NCI-H446 (cell line): ENCODE data around the gene MYLK.
"Not testable (repeated sequence)": the region's sequence is repeated elsewhere in the genome, so short reads cannot be mapped to it uniquely, and the experiment has no call there.

Source experiments
- DNase-seq, 2 experiments: peaks; one replicate each; lab custom pipeline; 2025; lab: John Stamatoyannopoulos, UW

MYLK gene

DNA sequence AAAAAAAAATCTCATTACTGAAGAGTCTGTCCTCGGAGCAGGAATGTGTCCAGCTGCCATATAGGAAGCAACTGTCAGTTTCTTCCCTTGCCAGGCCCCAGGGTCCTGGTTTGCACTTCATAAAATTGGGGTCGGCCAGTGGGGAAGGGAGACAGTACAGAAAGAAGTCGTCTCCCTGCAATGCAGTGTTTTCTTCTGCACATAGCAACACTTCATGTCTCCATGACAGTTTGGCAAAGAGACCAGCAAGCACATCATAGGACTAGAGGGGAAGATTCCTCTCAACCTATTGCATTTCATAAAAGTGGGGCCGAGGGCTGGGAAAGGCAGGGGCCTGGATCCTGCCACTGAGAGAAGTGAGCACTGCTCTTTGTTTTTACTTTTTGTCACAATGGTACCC lies 161.1 kb downstream of the MYLK start:
- DNase-seq: no peak

DNA sequence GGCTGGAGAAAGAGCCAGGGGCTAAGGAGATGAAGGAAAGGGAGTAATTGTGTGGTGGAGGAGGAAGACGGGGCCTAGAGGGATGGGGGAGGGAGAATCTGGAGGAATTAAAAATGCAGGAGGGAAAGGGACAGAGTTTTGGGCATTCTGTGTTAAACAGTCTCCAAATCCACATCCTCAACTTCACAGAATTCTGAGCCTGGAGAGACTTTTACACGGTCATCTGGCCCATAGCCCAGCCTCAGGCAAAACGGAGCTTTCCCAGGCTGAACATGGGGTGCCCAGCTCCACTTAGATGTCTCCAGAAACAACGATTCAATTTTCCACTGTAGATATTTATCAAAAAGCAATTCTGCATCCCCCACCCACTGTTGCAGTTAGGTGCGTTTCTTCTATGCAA lies 161.7 kb downstream of the MYLK start:
- no peak for DNase-seq

DNA sequence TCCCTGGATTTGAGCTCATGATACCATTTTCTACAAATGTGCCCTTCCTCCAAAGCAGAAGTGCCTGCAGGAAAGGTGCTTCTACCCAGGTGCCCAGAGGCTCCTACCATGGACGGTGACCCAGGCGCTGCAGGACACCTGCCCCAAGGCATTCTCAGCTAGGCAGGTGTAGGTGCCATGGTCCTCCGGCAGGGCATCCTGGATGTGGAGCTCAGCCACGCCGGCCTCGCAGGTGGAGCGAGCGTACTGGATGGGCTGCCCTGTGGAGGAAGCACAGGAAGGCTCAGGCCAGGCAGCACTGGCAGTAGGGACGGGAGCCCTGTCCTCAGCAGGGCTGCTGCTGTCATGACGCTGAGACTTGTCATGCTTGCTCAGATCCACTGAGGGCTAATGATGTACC lies 162.1 kb downstream of the MYLK start:
- DNase-seq: no peak

DNA sequence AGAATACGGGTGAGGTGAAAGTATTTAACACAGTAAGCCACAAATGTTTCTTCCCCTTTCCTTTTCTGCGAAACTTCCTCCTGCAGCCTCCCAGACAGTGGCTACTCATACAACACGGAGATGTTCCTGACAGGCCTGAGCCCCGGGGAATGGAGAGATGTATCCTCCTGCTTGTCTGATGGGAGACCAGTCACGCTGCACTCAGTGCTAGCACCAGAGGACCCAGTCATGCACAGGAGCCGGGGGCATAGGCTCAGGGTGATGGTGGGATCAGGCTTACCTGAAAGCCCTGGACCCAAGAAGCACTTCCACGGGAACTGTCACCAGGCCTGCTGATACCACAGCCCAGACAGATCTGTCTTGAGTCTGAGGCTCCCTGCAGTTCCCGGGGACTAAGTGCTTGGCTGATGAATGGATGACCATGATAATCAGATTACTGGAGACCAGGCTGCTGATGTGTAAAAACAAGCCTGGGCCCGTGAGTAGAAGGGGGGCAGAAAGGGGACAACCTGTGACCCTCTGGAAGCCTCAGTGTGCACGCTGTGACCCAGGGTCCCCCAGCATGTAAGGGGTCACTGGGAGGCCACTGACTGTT lies 162.9 kb downstream of the MYLK start:
- DNase-seq: not testable (repeated sequence)

DNA sequence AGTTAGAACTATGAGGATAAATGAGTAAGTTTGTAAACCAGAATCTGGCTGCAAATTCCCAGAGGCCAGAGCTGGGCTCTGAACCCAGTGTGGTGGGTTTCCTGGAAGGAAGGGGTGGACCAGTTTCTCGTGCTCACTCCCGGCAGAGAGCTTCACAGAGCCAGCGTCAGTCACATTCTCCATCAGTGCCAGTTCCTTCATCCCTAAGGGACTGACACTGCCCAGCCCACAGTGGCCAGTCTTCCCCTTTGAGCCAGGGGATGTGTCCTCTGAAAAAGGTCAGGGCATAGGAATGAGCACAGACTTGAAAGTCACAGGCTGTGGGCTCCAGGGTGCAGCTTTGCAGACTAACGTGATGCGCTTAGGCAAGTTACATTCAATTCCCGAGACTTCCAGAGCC lies 163.5 kb downstream of the MYLK start:
- DNase-seq: no peak

DNA sequence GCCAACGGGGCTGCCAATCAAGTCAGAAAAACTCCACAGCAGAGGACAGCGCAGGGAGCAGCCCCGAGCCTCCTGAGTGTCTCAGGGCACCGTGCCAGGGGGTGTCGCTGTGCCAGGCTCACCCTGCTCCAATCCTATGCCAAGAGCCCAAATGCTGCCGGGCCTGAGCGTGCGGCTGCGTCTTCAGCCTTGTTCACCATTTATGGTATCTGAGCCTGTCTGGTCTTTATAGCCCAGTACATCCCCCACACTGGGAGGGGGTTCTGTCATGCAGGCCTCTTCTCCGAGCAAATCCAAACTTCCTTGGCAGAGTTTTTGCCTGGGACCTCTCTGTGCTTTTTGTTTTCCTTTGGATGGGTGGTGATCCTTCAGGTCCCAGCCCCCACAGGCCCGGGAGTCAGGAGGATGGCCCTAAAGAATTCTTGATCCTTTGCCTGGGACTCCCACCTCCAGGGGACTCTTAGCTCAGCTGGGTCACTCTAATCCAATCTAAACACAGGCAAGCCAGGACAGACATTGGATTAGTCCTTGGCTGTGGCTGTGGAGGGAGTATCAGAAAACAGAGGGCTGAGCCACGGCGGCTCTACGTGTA lies 164.2 kb downstream of the MYLK start:
- DNase-seq: peak; percentile 67 to 84

DNA sequence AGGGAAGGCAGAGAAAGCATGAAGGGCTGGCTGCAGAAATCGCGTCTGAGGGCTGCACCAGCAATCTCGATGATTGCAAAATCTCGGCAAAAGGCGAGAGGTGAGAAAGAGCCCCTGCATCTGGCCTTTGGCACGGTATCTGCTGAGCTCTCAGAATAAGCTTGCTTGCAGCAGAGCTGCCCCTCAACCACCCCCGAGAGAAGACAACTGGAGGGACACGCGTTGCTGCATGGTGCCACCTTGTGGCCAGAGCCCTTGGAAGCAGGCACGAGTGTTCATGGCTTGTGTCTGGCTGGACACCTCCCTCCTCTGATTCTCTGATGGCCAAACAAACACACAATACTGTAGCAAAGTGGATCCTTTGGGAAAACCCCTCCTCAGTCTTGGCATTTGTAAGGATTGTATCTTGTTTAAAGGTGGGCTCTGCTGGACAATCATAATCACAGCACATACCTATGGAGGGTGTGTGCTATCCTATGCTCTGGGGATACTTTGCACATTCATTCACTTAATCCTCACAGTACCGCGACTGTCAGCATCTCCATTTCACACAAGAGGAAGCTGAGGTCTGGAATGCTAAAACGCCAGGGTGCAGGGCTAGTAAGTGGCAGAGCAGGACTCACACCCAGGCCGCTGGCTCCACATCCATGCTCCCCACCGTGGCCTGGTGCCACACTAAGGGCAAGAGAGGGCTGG lies 164.9 kb downstream of the MYLK start:
- DNase-seq: peak; percentile 74 to 83

DNA sequence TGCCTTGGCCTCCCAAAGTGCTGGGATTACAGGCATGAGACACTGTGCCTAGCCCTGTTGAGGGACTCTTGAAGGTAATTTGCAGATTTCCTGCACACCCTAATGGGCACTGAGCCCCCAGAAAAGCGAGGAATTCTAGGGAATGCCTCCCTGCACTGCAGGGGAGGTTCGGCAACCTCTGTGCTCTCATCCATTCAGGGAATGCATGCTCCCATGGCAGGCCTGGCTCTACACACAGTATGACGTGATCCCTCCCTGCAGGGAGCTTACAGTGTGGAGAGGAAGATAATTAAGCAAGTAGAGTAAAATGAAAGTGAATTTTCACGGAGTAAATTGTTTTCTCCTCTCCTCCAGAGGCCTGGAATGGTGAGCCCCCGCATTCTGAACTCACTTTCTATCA lies 166.0 kb downstream of the MYLK start:
- DNase-seq: no peak

DNA sequence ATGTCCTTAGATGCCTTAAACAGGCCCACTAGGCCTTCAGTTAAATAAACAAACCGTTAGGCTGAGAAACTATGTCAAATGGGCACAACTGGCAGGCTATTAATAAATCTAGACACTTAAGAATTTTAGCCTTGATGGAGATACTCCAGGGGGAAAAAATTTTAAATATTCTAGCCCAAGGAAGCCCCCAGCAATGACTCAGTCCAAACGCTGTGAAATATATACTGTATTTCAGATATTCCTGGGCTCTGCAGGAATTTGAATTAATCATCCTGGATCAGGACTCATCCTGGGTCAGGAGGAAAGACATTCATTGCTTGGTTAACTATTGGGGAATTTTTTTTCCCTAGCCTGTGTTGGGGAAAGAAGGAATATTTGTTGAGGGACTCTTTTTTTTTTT lies 166.7 kb downstream of the MYLK start:
- not testable (repeated sequence) for DNase-seq

DNA sequence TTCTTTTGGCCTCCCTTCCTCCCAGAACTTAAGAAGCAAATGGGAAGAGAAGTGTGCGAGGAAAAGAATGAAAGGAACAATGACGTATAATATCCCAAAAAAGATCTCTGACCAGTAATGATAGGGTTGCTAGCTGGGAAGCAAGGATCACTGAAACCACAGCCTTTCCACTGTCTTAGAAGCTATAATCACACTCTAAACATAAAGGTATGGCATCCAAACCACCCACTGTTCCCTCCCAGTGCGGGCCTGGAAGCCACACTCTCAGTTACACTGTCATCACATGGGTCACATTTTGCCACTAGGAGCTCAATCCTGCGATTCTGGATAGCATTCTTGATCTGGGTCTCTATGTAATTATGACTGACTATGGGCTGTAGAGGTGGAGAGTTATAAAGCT lies 167.7 kb downstream of the MYLK start:
- no peak for DNase-seq

DNA sequence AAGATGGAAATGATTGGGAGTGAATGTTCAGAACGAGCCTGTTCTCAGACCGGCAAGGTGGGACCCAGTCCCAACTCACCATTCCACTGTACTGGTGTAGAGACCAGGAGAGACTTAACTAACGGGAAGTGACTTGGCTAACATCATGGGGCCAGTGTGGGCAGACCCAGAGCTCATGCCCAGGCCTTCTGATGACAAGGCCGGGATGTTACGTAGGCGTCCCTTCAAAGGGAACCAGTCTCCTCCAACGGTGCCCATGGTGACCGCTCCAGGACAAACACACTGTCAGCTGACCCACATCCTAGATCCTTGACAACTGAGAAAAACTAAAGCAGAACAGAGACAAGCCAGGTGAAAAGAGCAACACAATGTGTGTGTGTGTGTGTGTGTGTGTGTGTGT lies 170.9 kb downstream of the MYLK start:
- no peak for DNase-seq

DNA sequence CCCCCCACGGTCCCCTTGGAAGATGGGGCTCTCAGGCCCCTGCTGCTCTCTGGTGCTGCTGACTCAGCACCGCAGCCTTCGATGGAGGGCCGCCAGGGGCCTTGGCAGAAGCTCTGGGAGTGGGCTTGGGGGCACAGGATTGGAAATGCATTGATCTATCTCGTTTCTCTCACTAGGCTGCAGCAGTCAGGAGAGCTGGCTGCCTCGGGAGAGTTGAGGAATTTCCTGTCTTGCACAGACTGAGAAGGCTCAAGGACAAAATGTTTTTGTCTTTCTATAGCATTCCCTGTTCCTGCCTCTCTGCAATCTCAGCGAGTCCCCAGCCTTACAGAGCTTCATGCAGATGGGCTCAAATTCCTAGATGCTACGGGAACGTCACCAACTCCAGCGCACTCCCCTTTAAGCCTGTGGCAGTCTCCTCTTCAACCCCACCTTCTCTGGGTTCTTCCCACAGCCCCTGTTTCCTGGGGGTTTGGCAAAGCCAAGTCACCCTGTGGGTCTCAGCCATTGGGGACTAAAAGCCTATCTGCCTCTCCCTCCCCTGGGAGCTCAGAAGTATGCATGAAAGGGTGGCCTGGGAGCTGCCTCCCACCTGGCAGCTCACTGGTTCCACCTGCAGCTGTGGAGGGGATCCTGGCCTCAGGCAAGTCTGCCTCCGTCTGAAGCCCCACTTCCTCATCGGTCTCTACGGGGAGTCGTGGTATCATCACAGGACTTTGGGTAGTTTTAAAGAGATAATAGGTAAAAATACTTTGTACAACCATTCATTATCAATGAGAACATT lies 171.9 kb downstream of the MYLK start:
- DNase-seq: no peak

DNA sequence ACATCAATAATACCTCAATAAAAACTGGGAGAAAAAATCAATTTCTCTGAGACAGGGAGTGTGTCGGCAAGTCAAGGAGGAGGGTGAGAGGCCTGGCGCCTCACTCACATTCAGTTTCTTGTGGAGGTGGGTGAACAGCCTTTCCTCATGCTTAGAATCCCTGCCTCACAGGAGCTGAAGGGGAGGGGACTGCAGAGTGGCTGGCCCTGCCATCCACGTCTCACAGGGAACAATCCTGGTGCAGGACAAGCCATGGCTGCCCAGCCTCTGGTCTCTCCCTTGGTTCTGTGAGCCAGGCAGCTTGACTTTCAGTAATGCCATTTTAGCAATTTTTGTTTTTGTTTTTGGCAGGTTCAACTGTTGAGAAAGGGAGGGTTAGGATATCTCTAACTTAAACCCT lies 172.8 kb downstream of the MYLK start:
- no peak for DNase-seq

DNA sequence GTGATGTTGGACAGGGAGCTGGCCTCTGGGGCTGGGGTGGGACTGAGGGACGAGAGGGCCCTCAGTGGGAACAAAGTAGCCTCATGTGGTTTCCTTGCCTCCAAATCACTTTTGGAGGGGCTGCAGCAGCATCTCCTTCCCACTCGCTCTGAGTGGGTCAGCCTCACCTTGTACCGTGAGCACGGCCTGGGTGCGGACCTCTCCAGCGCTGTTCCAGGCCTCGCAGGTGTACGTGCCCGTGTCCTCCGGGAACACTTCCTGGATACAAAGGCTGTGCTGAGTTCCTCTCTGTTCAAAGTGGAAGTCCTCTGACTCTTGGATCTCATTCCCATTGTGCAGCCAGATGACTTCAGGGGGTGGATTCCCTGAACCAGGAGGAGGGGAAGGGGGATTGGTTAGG lies 175.6 kb downstream of the MYLK start:
- DNase-seq: no peak

DNA sequence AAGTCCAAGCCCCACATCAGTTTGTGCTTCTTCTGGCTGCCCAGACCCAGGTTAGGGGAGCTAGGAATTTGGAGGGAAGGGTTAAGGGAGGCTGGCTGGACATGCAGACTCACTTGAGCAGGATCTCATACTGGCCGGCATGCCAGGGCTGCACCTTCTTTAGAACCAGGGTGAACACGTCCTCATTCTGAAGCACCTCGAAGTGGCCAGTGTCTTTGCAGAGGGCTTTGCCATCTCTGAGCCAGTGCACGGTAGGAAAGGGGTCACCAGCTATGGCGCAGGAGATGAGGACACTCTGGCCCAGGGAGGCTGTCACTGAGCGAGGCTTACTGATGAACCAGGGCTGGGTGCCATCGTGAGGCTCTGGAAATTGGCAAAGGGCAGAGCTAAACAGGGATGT lies 176.5 kb downstream of the MYLK start:
- not testable (repeated sequence) for DNase-seq

DNA sequence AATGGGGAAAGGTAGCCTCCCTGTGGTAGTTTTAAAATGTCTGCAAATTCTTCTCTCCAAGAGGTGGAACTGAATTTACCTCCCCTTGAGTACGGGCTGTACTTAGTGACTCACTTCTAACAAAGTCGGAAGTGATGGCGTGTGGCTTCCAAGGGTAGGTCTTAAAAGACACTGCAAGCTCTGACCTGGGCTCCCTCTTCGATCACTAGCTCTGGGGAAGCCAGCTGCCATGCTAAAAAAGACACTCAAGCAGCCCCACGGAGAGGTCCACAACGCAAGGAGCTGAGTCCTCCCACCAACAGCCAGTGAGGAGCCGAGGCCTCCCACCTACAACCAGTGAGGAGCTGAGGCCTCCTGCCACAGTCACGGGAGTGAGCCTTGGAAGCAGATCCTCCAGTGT lies 177.3 kb downstream of the MYLK start:
- DNase-seq: no peak

DNA sequence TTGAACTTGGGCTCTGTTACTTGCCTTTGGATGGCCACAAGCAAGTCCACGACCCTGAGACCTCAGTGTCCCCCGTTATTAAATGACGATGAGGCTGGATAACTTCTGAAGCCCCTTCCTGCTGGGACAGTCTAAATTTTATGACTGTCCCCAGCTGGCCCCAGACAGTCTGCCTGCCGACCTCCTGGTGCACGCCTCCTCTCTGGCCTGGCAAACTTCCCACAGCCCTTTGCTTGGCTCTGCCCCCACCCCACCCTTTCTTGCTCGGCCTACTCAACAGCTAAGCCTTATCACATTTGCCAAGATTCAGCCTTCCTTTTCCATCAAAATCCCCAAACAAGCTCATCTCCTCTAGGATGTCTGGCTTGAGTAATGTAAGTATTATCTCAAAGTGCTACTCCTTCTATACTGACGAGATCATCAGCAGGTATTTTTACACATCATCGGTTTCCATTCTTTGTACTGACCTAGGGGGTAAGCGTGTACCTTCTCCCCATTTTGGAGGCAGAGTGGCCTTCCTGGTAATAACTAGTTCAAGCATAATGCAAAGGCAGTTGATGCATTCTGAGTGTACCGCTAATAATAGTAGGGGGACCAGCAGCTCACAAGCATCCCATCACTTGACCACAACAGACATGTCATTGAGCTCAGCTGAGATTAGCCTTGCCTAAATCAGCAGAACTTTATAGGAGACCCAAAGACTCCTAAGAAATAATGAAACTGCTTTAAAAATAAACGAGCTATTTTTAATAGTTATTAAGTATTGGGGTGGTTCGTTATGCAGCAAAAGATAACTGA lies 178.4 kb downstream of the MYLK start:
- DNase-seq: no peak

DNA sequence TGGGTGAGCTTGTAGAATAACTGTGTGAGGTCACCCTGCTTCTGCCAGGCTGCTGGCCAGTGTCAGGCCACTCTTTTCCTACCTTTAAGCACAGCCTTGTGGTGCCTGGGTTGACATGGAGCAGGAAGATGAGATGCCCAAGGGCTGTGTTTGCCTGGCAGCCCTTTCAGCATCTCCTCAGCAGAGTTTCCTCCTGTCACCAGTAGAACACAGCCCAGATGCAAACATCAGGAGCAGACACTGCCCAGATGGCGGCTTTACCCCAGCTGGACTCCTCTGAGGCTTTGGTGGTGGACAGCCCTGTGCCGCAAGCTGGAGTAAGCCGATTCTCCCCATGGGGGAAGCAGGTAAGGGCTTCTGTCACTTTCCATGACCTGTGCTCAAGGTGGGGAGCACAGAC lies 180.5 kb downstream of the MYLK start:
- not testable (repeated sequence) for DNase-seq

DNA sequence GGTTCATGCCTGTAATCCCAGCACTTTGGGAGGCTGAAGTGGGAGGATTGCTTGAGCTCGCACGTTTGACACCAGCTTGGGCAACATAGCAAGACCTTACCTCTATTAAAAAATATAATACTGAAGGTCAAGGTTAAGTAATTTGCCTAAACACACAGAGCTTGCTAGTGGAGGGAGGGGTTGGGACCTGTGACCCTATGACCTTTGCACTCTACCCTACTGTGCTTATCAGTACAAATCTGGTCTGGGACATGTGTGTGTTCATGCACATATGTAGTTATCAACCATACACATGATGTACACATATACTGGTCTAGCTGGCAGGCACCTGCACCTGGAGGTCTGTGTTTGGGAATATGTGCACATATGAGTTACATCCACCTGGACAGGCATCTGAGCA lies 181.4 kb downstream of the MYLK start:
- DNase-seq: no peak

DNA sequence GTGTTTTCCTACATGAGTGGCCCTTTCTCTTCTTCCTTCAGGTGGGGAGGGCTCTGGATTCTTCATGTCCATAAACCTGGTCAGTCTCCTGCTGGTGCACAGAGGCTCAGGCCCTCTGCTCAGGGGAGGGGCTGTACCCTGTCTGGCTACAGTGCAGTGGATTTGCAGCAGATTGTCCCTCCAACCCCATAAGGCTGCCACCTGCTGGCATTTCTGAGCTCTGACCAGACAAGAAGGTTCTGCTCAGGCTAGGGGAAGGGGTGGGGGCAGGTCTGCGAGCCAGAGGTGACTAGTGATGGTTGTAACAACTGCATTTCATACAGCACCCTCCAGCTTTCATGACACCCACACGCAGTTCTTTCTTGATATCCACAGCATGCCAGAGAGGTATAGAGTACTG lies 182.1 kb downstream of the MYLK start:
- DNase-seq: peak in 1 of 2 experiments; percentile 59

DNA sequence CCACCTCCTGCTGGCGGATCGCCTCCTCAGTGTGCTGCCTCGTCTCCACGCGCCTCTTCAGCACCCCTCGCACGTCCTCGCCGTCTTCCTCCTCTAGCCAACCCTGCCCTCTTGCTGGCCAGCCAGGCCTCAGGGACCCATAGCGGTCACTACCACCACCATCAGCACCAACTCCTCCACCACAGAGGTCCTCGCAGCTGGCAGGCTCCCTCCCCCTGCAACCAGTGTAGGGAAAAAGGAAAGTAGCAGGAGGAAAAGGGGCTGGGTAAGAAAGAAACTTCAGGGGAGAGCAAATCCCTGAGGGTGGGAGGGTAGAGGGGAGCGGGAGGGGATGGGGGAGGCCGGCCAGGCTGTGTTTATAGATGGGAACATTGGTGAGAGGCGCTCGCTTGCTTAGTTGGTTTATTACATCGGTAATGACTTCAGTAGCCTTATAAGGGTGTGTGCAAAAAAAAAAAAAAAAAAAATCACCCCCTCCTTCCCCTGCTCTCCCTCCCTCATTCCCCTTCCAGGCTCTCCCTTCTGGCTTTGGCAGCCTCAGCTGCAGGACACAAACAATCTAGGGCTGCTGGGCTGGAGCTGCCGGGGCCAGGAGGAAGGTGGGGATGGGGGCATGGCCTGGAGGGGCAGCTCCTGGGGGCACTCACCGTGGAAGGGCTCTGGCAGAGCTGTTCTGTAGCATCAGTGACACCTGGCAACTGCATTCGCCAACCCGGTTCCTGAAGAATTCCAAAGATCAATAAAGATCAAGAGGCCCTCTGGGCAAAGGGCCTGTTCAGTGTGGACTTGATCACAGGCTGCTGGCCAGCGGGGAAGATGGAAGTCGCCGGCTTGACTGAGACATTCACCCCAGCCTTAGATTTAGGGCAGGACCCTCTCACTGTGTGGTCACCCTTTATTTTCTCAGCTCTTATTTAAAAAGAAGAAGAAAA lies 183.1 kb downstream of the MYLK start:
- DNase-seq: no peak
